ENCODE results near the gene SIK2. TPM values are rescaled to one million over a fixed set of nuclear protein-coding genes. Genes with fewer than 3 reads are reported as not detected.

The SIK2 gene
- total and polyA plus RNA-seq, 10 donors: 1.7 to 23.8 (median 14.9) TPM

DNA sequence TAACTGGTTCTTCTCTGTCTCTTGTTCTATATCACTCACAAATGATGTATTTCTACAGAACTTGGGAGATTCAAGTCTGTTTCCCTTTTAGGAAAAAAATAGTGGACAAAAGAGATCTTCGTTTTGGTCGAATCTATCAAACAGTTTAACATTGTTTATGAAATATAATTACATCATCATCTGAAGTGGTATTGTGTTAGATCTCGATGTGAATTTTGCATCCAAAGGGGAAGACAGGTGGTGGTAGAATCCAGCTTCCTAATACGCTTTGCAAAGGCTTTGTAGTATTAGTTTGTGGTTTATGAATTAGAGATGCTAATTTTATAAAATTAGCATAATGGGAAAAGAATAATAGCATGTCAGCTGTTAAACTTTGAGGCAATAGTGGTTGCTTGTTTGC lies 3.4 kb downstream of the SIK2 start:
- H3K4me3 ChIP-seq: no peak overlapping the region
- no peaks in the 10 kb centered on the region for H3K9me3 ChIP-seq
- H3K27me3 ChIP-seq (replicated peaks in 1 of 7): no peaks in the 10 kb centered on the region
- 51 to 75% (median 65%) methylated on average over 4 of the region's 4 CpGs for WGBS, 5 donors
- H3K27ac ChIP-seq: no peak overlapping the region
- TF ChIP-seq POLR2AphosphoS5 (IDR thresholded peaks at IDR 0.05) (no peak), POLR2A (IDR thresholded peaks at IDR 0.05) (no peak)
- TF ChIP-seq, protein P1, sequence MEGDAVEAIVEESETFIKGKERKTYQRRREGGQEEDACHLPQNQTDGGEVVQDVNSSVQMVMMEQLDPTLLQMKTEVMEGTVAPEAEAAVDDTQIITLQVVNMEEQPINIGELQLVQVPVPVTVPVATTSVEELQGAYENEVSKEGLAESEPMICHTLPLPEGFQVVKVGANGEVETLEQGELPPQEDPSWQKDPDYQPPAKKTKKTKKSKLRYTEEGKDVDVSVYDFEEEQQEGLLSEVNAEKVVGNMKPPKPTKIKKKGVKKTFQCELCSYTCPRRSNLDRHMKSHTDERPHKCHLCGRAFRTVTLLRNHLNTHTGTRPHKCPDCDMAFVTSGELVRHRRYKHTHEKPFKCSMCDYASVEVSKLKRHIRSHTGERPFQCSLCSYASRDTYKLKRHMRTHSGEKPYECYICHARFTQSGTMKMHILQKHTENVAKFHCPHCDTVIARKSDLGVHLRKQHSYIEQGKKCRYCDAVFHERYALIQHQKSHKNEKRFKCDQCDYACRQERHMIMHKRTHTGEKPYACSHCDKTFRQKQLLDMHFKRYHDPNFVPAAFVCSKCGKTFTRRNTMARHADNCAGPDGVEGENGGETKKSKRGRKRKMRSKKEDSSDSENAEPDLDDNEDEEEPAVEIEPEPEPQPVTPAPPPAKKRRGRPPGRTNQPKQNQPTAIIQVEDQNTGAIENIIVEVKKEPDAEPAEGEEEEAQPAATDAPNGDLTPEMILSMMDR (IDR thresholded peaks at IDR 0.05 in 8 of 11, conservative IDR thresholded peaks at IDR 0.05 in 3 of 11): no peak
- H3K4me1 ChIP-seq: peaks cover 8 to 55% (median 31%) of the 10 kb centered on the region in 6 donors
- DNase-seq: no peak
- no peaks in the 10 kb centered on the region for H3K36me3 ChIP-seq
- intact Hi-C loops (cut with DNase I; ENCODE audit: low total_unique reads): no loop called here

DNA sequence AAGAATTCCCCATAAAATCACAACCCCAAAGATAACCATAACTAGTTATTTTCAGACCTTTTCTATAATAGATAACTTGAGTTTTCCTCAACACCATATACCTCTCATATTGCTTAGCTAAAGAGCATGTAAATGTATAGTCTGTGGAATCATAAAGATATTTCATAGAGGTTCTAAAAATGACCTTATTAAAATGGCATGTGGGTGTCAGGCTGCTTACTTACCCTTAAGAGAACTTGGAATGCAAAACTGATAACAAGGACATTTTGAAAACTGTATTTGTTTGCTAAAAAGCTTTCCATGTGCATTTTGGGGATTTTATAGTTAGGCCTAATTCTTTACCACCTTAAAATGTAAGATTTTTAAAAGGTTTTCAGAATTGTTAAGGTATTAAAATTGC lies 4.7 kb downstream of the SIK2 start:
- no peaks in the 10 kb centered on the region for H3K27me3 ChIP-seq (replicated peaks in 1 of 7)
- TF ChIP-seq, protein P1 (IDR thresholded peaks at IDR 0.05 in 8 of 11, conservative IDR thresholded peaks at IDR 0.05 in 3 of 11): no peak
- no peak for TF ChIP-seq POLR2AphosphoS5 (IDR thresholded peaks at IDR 0.05)
- H3K9me3 ChIP-seq: no peaks in the 10 kb centered on the region
- H3K4me1 ChIP-seq: peaks cover 8 to 54% (median 24%) of the 10 kb centered on the region in 6 donors
- H3K36me3 ChIP-seq: no peaks in the 10 kb centered on the region
- DNase-seq: no peak
- intact Hi-C loops (cut with DNase I; ENCODE audit: low total_unique reads): no loop called here
- H3K4me3 ChIP-seq: no peak overlapping the region
- no peak overlapping the region for H3K27ac ChIP-seq

DNA sequence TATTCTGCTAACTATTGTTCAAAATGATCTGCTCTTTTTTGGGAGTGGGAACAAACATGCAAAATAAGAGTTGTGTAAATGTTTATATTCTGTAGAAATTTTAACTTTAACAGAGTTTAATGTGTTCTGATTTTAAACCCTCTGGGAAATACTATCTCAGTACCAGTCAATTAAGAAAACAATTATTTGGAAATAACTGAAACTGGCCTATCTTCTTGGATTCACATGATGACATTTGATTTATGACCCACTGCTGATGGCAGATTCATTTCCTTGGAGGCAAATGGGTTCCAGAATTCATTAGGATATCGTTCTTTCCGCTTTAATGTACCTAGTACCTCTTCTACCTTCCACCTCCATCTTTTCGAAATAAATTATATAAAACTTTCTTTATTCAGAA lies 5.5 kb downstream of the SIK2 start:
- 91 to 94% (median 94%) methylated on average over 3 of the region's 3 CpGs for WGBS, 5 donors
- Histone ChIP-seq H3K36me3 (no peaks in the 10 kb centered on the region), H3K4me1 (peaks cover 8 to 58% (median 26%) of the 10 kb centered on the region in 6 donors), H3K27ac (no peak overlapping the region), H3K27me3 (replicated peaks in 1 of 7) (no peaks in the 10 kb centered on the region), H3K4me3 (no peak overlapping the region), H3K9me3 (no peaks in the 10 kb centered on the region)
- intact Hi-C loops (cut with DNase I; ENCODE audit: low total_unique reads): no loop called here
- DNase-seq: no peak
- no peak for TF ChIP-seq POLR2AphosphoS5 (IDR thresholded peaks at IDR 0.05)
- no peak for TF ChIP-seq POLR2A (IDR thresholded peaks at IDR 0.05)
- TF ChIP-seq, protein P1 (IDR thresholded peaks at IDR 0.05 in 8 of 11, conservative IDR thresholded peaks at IDR 0.05 in 3 of 11): no peak

DNA sequence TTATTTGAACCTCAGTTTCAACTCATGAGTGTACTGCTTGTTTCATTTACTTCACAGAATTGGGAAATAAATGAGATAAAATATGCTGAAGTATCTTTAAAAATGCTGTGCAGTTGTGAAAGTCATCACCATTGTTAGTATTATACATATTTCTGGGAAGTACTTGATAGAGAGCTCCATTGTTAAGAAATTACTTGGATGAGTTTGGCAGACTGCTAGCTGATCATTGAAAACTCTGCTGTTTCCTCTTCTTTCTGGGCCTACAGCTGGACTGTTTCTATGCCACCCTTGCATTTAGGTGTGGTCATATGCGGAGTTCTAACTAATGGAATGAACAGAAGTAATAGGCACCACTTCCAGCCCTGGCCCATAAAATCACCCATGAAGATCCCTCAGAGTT lies 10.0 kb downstream of the SIK2 start:
- H3K4me3 ChIP-seq: no peak overlapping the region
- H3K27ac ChIP-seq: peak overlapping the region in 1 of 8 donors; percentile 27
- H3K9me3 ChIP-seq: no peaks in the 10 kb centered on the region
- H3K4me1 ChIP-seq: peaks cover 0 to 15% (median 2%) of the 10 kb centered on the region in 6 donors
- intact Hi-C loops (cut with DNase I; ENCODE audit: low total_unique reads): no loop called here
- no peaks in the 10 kb centered on the region for H3K27me3 ChIP-seq (replicated peaks in 1 of 7)
- DNase-seq: no peak
- 83 to 96% (median 90%) methylated on average over 1 of the region's 1 CpG for WGBS, 5 donors
- peaks cover 0 to 15% (median 7%) of the 10 kb centered on the region in 6 donors for H3K36me3 ChIP-seq
- TF ChIP-seq POLR2A (IDR thresholded peaks at IDR 0.05): no peak
- TF ChIP-seq, protein P1 (IDR thresholded peaks at IDR 0.05 in 8 of 11, conservative IDR thresholded peaks at IDR 0.05 in 3 of 11): no peak
- no peak for TF ChIP-seq POLR2AphosphoS5 (IDR thresholded peaks at IDR 0.05)

Data from spleen (tissue), 11 donors.